ENCODE results near the gene SLC26A11.
"Not testable (repeated sequence)": the region's sequence is repeated elsewhere in the genome, so short reads cannot be mapped to it uniquely, and the experiment has no call there.

Gene SLC26A11

GRCh38 chr17:80260791-80261158, 40.5 kb downstream of the SLC26A11 start, which contains the start of gene RNF213:
Gene RNF213 (plus strand): TSS chr17:80260852. CDS start chr17:80263682, 2,830 bp downstream.
- peak; percentile 49 for DNase-seq (ENCODE audit: low spot score)

- DNase-seq (ENCODE audit: low spot score), result peak; percentile 60
These were observed 41.1 kb downstream of the SLC26A11 start for GRCh38 chr17:80261159-80261894.

DNA sequence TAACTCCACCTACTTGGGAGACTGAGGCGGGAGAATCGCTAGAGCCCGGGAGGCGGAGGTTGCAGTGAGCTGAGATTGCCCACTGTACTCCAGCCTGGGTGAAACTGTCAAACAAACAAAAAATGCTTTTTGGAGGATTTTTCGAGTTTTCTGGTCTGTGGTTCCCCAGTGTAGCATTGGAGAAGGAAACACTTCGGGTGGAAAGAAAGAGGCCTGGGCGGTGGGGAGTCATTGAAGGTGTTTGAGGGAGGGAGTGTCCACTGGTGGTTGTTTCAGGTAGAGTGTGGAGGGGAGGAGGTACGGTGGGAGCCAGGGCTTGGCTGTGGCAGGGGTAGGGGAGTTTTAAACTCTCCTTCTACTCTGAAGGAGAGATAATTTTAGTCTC, 41.7 kb downstream of the SLC26A11 start:
- DNase-seq (ENCODE audit: low spot score), result no peak

DNA sequence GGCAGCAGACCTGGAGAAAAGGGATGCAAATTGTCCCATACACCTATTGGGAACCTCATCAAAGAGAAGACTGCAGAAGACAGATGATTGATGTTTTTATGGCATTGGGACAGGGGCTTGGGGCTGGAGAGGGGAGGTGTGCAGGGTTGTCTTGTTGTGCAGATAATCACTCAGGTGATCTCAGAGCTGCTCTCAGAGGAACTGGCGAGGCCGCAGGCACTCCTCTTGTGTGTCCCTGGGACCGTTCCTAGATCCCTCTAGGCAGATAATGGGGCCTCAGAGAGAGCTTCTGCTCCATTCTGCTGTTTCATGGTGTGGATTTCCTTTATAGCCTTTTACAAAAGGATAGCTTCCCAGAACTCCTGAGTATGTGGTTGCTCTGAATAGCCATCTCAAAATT, 42.1 kb downstream of the SLC26A11 start:
- DNase-seq (ENCODE audit: low spot score), result no peak

- DNase-seq (ENCODE audit: low spot score), result no peak
These were observed 42.6 kb downstream of the SLC26A11 start for GRCh38 chr17:80262775-80263244.

GRCh38 chr17:80263253-80264204, 43.3 kb downstream of the SLC26A11 start:
- DNase-seq (ENCODE audit: low spot score), result peak; percentile 90

DNA sequence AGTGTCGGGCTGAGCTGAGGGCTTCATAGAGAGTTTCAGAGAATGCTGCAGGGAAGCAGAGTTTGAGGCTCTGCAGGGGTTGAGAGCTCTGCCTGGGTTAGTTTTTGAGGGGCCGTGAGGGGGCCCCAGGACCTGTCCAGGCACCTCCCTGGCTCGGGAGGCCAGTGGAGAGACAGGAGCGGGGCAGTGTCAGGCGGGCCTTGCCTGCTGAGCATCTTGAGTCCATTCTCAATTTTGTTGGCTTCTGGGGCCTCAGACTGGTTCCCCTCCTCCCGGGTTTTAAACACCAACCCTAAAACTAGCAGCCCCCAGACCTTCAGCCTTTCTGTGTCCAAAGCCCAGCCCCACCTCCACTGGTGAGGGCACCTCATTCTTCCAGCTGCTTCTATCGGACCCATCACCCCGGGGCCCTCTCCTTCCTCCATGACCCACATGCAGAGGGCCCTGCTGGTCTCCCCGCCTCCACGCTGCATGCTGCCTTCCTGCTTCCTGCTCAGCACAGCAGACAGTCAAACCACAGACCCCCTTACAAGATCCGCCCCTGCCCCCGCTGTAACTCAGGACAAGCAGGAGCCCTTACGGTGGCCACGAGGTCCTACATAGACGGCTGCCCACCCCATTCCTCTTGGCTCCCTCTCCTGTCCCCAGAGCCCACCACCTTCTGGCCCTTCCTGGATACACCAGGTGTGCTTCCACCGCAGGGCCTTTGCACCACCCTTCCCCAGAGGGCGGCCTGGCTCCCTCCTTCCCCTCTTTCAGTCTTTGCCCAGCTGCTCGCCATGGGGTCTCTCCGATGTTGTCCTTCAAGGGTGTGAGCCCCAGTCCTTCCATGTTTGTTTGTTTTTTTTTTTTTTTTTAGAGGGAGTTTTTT, 44.2 kb downstream of the SLC26A11 start:
- no peak for DNase-seq (ENCODE audit: low spot score)

DNA sequence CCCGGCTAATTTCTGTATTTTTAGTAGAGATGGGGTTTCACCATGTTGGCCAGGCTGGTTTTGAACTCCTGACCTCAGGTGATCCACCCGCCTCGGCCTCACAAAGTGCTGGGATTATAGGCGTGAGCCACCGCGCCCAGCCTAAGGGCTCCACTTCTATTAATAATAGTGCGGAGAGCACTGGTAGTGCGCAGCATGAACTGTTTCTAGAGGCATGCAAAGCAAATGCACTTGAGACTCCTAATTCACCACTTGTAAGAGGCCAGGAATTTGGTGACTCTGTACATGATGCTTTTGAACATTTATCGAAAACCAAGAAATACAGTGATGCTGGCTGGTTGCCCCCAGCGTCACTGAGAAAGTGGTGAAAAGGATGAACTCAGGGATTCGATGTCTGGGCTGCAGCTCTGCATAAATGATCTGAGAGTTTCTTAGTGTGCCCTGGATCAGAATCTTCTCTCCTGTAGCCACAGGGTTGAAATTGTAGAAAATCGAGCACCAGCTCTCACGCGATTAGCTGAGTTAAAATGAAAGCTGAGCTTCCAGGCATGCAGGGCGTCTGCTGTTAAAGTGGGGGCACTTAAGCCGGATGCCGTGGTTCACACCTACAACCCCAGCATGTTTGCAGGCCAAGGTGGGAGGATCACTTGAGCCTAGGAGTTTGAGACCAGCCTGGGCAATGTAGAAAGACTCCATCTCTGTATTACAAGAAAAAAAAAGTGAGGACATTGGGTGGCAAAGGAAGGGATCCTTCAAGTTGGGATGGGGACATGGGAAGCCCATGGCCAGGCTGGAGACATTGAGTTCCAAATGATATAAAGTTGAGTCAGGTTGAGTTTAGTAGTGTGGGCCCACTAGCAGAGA, 45.2 kb downstream of the SLC26A11 start:
- DNase-seq (ENCODE audit: low spot score), result no peak

- no peak for DNase-seq (ENCODE audit: low spot score)
These were observed 47.2 kb downstream of the SLC26A11 start for GRCh38 chr17:80267391-80267790.

- no peak for DNase-seq (ENCODE audit: low spot score)
These were observed 48.2 kb downstream of the SLC26A11 start for GRCh38 chr17:80268427-80268826.

DNA sequence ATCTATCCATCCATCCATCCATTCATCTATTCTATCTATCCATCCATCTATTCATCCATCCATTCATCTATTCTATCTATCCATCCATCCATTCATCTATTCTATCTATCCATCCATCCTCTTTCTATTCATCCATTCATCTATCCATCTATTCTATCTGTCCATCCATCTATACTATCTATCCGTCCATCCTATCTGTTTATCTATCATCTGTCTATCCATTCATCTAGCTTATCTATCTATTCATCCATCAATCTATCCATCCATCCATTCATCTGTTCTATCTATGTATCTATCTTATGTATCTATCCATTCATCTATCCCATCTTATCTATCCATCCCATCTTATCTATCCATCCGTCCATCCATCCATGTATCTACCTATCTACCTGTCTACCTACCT, 49.2 kb downstream of the SLC26A11 start:
- no peak for DNase-seq (ENCODE audit: low spot score)

- no peak for DNase-seq (ENCODE audit: low spot score)
These were observed 49.9 kb downstream of the SLC26A11 start for GRCh38 chr17:80270104-80270503.

DNA sequence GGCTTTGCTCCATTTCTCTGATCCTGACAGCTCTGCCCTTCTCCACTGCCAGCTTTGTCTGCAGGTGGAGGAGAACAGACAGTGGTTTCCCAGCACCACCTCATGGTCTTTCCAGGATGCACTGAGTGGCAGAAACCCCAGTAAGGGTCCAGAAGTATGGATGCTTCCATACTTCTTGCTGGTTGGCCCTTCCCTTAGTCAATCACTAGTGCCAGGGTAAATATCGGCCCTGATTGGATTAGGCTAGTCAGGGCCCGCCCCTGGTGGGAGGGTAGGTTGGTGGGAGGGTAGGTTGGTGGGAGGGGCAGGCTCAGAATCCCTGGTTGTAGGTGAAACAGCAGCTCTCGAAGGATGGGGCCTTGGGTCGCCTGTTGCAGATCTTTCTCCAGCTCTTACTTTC, 50.6 kb downstream of the SLC26A11 start:
- DNase-seq (ENCODE audit: low spot score), result peak; percentile 81

GRCh38 chr17:80272366-80272765, 52.1 kb downstream of the SLC26A11 start:
- no peak for DNase-seq (ENCODE audit: low spot score)

GRCh38 chr17:80274331-80274730, 54.1 kb downstream of the SLC26A11 start:
- DNase-seq (ENCODE audit: low spot score), result no peak

- no peak for DNase-seq (ENCODE audit: low spot score)
These were observed 54.7 kb downstream of the SLC26A11 start for GRCh38 chr17:80274871-80275449.

GRCh38 chr17:80275857-80276256, 55.6 kb downstream of the SLC26A11 start:
- DNase-seq (ENCODE audit: low spot score), result not testable (repeated sequence)

DNA sequence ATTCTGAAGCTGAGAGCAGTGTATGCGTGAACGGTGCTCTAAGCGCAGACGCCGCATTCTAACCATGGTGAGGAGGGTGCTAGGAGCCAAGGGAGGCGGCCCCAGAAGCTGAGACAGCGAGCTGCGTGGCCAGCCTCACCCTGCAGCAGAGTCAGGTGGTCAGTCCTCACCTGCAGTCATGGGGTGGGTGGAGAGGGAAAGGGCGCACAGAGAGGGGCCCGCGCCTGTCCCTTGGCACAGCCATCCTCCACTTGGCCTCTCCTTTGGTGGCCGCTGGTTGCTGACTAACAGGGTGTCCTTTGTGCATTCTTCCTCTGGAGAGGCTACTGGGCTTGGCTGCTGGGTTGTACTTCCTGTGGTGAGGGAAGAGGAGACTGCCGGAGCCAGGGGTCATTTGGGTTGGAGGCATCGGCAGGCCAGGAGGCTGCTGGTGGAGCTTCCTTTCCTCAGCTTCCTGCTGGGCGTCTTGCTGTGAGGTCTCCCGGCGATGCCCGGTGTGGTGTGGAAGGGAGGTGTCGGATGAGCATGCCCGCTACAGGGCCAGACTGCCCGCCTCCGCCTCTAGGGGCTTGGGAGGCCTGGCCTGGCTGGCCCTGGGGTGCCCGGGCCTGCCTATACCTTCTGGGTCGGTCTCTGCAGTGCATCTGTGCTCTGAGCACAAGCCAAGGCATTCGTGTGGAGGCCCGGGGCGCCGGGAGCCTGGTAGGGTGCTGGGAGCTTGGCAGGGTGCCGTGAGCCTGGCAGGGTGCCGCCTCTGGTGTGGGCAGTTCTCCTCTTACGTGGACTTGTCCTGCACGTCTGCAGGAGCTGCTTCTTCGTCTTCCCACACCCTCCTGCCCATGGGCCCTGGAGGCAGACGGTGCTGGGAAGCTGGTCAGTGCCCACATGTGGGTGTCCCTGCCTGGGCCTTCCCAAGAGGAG, 57.8 kb downstream of the SLC26A11 start:
- DNase-seq (ENCODE audit: low spot score), result no peak

DNA sequence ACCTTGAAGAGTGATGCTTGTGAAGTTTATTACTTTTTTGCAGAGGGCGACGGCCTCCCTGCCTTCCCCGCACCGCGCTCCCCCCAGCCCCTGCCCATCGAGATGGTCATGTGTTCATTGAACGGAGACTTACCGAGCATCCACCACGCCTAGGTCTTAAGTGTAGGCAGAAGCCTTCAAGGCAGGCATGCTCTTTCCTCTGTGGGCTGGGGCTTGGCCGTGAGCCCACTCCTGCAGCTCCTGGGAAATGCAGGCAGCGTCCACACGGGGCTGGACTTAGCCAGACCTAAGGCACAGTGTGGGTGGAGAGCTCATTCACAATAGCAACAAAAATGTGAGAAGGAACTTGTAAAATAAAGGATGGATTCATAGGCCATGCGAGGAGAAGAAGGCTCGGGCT, 59.7 kb downstream of the SLC26A11 start:
- no peak for DNase-seq (ENCODE audit: low spot score)

Data from SK-N-DZ (cell line).